Lower leg skin (tissue), 4 donors: ENCODE data around the gene NAALADL2. TPM values are rescaled to one million over a fixed set of nuclear protein-coding genes. Genes with fewer than 3 reads are reported as not detected.

Experiments used
- DNase-seq, 2 donors: peaks; one replicate each; pipeline ENCODE4 v3.0.0-alpha.2; 2019; ENCODE audit warnings: low spot score in 2 of 2
- H3K4me3 ChIP-seq: fragments of 200-600 bp; sonication (generic); 2 replicates; pipeline ENCODE4 v1.5.1; 2017; ENCODE audit warnings: mild to moderate bottlenecking, low read depth; ENCODE audit not compliant: poor library complexity, severe bottlenecking
- CTCF ChIP-seq, 3 donors: fragments of 450-650 bp; IDR thresholded peaks; one replicate each; pipeline ENCODE4 v1.5.1; 2016; ENCODE audit warnings: antibody characterized with exemption in 3 of 3, mild to moderate bottlenecking in 3 of 3, moderate library complexity in 2 of 3
- POLR2A ChIP-seq, 2 donors: fragments of 450-650 bp; IDR thresholded peaks; one replicate each; pipeline ENCODE4 v1.6.1; 2016 to 2017; ENCODE audit warnings: antibody characterized with exemption in 2 of 2, mild to moderate bottlenecking in 1 of 2, moderate library complexity in 1 of 2
- WGBS, 2 donors: methylation state at CpG; one replicate each; pipeline ENCODE4 v1.1.5; 2018; 5-methylcytosine and 5-hydroxymethylcytosine counted together
- intact Hi-C: fragments of 100-400 bp; cut with DNase I; formaldehyde crosslinking; loops from one replicate; pipeline ENCODE4 v1.15.0; 2023; ENCODE audit warnings: low total_unique reads
- microRNA-seq, 2 donors: library from miRNA; unstranded; fragments of <30 nt; microRNA quantifications; one replicate each; pipeline ENCODE4, GENCODE V29; 2016; ENCODE audit warnings: borderline replicate concordance in 2 of 2, borderline number of aligned reads in 1 of 2
- total RNA-seq, 4 donors: library from RNA; depleted of rRNA; stranded (reverse); fragments of >200 nt; gene quantifications; one replicate each; pipeline ENCODE4 v1.1.0, GENCODE V29; 2016

NAALADL2 gene
- total RNA-seq, 4 donors from 2014 or later: 3.6 to 8.1 (median 4.6) TPM

- no peak for DNase-seq
- TF ChIP-seq POLR2A (IDR thresholded peaks at IDR 0.05): no peak
- TF ChIP-seq CTCF (IDR thresholded peaks at IDR 0.05): no peak
- WGBS, 2 donors: 89 to 96% methylated on average over 1 of the region's 1 CpG
- intact Hi-C loops: no loop called here
- no peak overlapping the region for H3K4me3 ChIP-seq
These were observed 993.4 kb downstream of the NAALADL2 start for GRCh38 chr3:175852560-175852959.

GRCh38 chr3:175857666-175858270 lies 998.6 kb downstream of the NAALADL2 start:
- TF ChIP-seq CTCF (IDR thresholded peaks at IDR 0.05) (no peak), POLR2A (IDR thresholded peaks at IDR 0.05) (no peak)
- no peak for DNase-seq
- no peak overlapping the region for H3K4me3 ChIP-seq
- WGBS, 2 donors: 67 to 70% methylated on average over 2 of the region's 2 CpGs
- intact Hi-C loops: no loop called here

Small RNA genes within 50 kb of the gene (microRNA-seq; reads per million reads assigned to microRNA genes)
- 0 reads per million in 2 donors for gene MIR4789
